GM21381 (cell line): Measurements from ENCODE around the gene TNC.

ENCODE experiments used
- ATAC-seq: cut with Tn5 transposase; IDR thresholded peaks from one replicate; pipeline ENCODE4 v1.9.1; 2021; ENCODE audit warnings: mild to moderate bottlenecking, moderate library complexity; ENCODE audit not compliant: unreplicated experiment

Gene TNC

GRCh38 chr9:115015018-115015635 lies 102.8 kb downstream of the TNC start:
- ATAC-seq, result no peak

- no peak for ATAC-seq
Observed at GRCh38 chr9:115014438-115014837, 103.5 kb downstream of the TNC start.

- peak; percentile 80 for ATAC-seq
Observed at GRCh38 chr9:115013998-115014397, 104.0 kb downstream of the TNC start.

- no peak for ATAC-seq
Observed at GRCh38 chr9:115012486-115012885, 105.5 kb downstream of the TNC start.

- no peak for ATAC-seq
Observed at GRCh38 chr9:115010874-115011273, 107.1 kb downstream of the TNC start.

GRCh38 chr9:115008536-115009270 lies 109.3 kb downstream of the TNC start:
- no peak for ATAC-seq

DNA sequence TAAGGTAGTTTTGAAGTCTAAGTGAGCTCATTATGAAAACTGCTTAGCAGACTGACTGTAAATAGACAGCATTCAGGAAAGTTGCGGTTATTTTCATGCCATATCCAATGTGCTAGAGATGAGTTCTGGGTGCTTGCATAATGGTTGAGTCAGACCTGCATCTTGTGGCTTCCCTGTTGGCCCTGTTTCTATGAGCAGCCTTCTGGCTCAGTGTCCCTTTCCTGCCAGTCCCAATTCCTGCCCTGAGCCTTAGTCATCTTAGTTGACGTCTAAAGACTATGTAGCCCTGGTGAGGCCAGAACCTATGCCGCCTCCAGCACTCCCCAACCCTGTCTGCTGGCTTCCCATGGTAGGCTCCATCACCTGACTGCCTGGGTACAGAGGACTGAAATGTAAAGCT lies 111.3 kb downstream of the TNC start:
- no peak for ATAC-seq

DNA sequence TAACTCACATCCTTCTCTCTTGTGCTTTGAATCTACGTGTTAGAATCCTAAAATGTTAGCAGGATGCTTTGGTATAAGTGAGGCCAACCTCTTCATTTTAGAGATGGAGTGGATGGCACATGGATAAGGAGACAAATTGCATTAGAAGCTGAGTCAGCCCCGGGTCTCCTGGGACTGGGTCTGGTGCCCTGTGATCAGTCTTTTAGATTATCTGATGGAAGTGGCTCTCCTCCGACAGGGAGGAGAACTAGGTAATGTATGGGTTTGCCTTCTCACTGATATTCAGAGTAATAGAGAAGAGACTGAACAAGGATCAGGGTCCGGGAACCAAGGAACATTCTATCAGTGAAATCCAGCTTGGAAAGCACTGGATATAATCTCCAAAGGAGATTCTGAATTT lies 112.6 kb downstream of the TNC start:
- ATAC-seq, result no peak

DNA sequence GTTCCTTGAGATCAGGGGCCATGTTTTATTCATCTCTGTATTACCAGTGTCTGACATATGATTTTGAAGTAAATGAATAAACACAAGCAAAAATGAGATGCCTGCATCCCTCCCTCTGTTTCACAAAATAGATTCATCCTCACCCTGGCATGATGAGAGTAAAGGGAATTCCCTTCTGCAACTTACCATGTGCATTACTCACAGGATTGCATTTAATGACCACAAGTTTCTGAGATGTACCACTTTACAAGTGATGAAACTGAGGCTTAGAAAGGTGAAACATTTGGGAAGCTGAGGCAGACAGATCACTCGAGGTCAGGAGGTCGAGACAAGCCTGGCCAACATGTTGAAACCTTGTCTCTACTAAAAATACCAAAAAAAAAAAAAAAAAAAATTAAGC lies 113.4 kb downstream of the TNC start:
- ATAC-seq, result no peak

- no peak for ATAC-seq
Observed at GRCh38 chr9:115002371-115003120, 115.4 kb downstream of the TNC start.

- no peak for ATAC-seq
Observed at GRCh38 chr9:115000217-115000639, 117.7 kb downstream of the TNC start.

GRCh38 chr9:114998326-114998725 lies 119.6 kb downstream of the TNC start:
- ATAC-seq, result no peak

GRCh38 chr9:114995681-114996221 lies 122.2 kb downstream of the TNC start:
- no peak for ATAC-seq

DNA sequence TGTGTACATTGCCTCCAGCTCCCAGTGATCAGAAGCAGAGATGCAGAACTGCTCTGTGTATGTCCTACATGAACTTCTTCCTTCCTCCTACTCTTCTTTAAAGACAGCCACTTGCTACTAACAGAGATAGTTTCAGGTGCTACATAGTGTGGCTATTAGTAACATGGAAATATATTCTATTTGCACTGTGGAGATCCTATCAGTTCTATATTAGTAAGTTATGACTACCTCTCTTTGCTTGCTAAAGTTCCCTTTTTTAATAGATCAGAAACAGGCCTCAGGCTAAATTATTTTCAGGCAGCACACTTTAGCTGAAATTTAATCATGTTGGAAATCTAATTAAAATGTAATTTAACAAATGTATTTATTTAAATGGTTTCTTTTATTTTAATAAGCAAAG lies 123.2 kb downstream of the TNC start:
- ATAC-seq, result no peak

GRCh38 chr9:114991861-114992260 lies 126.1 kb downstream of the TNC start:
- no peak for ATAC-seq

GRCh38 chr9:114990901-114991300 lies 127.1 kb downstream of the TNC start:
- ATAC-seq, result no peak

DNA sequence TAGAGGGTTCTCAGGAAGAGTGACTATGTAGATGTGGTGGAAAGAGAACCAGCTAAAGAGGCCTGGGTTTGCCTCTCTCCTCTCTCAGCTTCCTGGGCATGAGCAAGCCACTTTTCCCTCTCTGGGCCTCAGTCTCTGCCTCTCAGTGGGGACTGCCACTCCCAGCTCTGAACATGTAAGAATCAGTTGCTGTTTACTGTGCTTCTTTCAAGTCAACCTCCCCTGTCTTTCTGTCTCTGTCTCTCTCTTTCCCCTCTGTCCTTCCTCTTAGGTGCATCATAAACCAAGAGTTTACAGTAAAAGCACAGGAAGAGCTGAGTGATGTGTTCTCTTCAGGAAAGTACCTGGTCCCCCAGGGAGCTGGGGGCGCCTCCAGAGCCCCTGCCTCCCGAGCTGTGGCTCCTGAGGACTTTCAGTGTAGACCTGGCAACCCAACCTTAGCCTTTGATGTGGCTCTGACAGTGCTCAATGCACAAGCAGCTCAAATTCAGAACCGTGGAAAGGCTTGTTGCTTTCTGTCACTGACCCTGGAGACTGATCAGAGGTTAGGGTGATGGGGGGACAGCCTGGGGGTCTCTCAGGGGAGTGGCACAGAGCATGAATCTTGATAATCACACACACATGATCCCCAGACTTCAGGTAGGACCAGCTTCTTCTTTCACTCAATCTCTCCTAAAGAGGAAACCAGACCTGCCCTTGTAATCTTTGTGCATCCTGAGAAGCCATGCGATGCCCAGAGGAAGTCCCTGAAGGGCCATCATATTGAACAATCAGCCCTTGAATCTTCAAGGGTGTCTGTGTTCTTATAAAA lies 128.2 kb downstream of the TNC start:
- peak; percentile 52 for ATAC-seq

GRCh38 chr9:114988962-114989599 lies 128.9 kb downstream of the TNC start:
- ATAC-seq, result peak; percentile 53

- no peak for ATAC-seq
Observed at GRCh38 chr9:114987116-114987515, 130.8 kb downstream of the TNC start.

DNA sequence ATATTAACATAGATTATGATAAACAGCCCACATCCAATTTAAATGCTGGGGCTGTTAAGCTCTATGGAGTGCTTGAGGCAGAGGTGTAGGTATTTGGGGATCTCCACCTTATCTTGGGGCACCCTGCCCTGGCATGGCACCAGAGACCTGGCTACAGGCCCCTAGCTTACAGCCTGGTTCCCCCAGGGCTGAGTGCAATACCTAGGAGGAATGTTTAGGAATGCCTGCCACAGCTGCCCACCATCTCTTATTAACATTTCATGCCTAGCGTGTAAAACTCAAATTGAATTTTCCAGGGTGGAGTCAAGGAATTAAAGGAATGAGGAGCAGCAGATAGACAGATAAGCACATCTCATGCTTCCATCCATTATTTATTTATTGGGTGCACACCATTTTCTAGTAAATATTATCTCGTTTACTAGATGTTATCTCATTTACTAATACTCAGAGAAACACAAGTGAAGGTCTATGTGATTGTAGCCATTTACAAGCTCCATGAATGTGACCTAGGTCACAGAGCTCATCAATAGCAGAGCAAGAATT lies 131.9 kb downstream of the TNC start:
- ATAC-seq, result no peak
